Hepatocyte (in vitro differentiated cells): ENCODE measurements around the gene ZNF43. TPM values are rescaled to one million over a fixed set of nuclear protein-coding genes. Genes with fewer than 3 reads are reported as not detected.

Source experiments
- DNase-seq: peaks from one replicate; pipeline ENCODE4 v3.0.0-alpha.2; 2016; ENCODE audit warnings: low spot score
- H2AFZ ChIP-seq: fragments of 200-600 bp; sonication (generic); 2 replicates; pipeline ENCODE4 v1.6.0; 2016; ENCODE audit warnings: antibody characterized with exemption, mild to moderate bottlenecking
- H3K27ac ChIP-seq: fragments of 200-600 bp; sonication (generic); 2 replicates; pipeline ENCODE4 v1.5.1; 2016; ENCODE audit warnings: mild to moderate bottlenecking
- H3K27me3 ChIP-seq: fragments of 200-600 bp; sonication (generic); 2 replicates; pipeline ENCODE4 v1.6.1; 2016
- H3K36me3 ChIP-seq: fragments of 200-600 bp; sonication (generic); replicated peaks from 2 replicates; pipeline ENCODE4 v1.5.1; 2016; ENCODE audit warnings: low read depth; ENCODE audit not compliant: insufficient read depth
- H3K4me1 ChIP-seq: fragments of 200-600 bp; sonication (generic); 2 replicates; pipeline ENCODE4 v1.5.1; 2016; ENCODE audit warnings: mild to moderate bottlenecking, moderate library complexity; ENCODE audit not compliant: insufficient read depth
- H3K4me2 ChIP-seq: fragments of 200-600 bp; sonication (generic); 2 replicates; pipeline ENCODE4 v1.6.0; 2016
- H3K4me3 ChIP-seq: fragments of 200-600 bp; sonication (generic); 2 replicates; pipeline ENCODE4 v1.5.1; 2016; ENCODE audit warnings: mild to moderate bottlenecking
- H3K79me2 ChIP-seq: fragments of 200-600 bp; sonication (generic); 2 replicates; pipeline ENCODE4 v1.6.0; 2017; ENCODE audit warnings: mild to moderate bottlenecking
- H3K9me2 ChIP-seq: fragments of 200-600 bp; sonication (generic); replicated peaks from 2 replicates; pipeline ENCODE4 v1.6.0; 2017; ENCODE audit warnings: mild to moderate bottlenecking; ENCODE audit not compliant: insufficient read depth
- H3K9me3 ChIP-seq: fragments of 200-600 bp; sonication (generic); 2 replicates; pipeline ENCODE4 v1.5.1; 2016; ENCODE audit warnings: low read depth, mild to moderate bottlenecking
- H4K20me1 ChIP-seq: fragments of 200-600 bp; sonication (generic); 2 replicates; pipeline ENCODE4 v1.6.0; 2016; ENCODE audit warnings: mild to moderate bottlenecking; ENCODE audit not compliant: insufficient read depth, poor library complexity, severe bottlenecking
- EZH2 ChIP-seq: fragments of 200-600 bp; sonication (generic); IDR thresholded peaks from 2 replicates; pipeline ENCODE4 v1.6.1; 2016; ENCODE audit warnings: antibody characterized with exemption, mild to moderate bottlenecking, borderline replicate concordance
- EZH2phosphoT487 ChIP-seq: fragments of 200-600 bp; sonication (generic); IDR thresholded peaks from one replicate; pipeline ENCODE4 v1.6.1; 2018; ENCODE audit warnings: antibody characterized with exemption, mild to moderate bottlenecking, low read depth, moderate library complexity; ENCODE audit not compliant: unreplicated experiment, severe bottlenecking
- WGBS: methylation state at CpG from one replicate; pipeline ENCODE4 v1.1.6; 2016; ENCODE audit warnings: low lambda C conversion rate; ENCODE audit errors: missing lambda C conversion rate; 5-methylcytosine and 5-hydroxymethylcytosine counted together
- polyA plus RNA-seq: library from polyadenylated mRNA; unstranded; fragments of >200 nt; fragmentation: Nextera tagmentation; extraction: Ambion mirVana; gene quantifications from 2 replicates; pipeline ENCODE4 v1.2.1, GENCODE V29; 2016
- total RNA-seq: library from RNA; depleted of rRNA; stranded (reverse); fragments of >200 nt; gene quantifications from 2 replicates; pipeline ENCODE4 v1.2.3, GENCODE V29; 2014
- TF ChIP-seq, protein P1 (sequence below): fragments of 200-600 bp; sonication (generic); IDR thresholded peaks from 2 replicates; pipeline ENCODE4 v1.5.1; 2016; ENCODE audit warnings: antibody characterized with exemption, mild to moderate bottlenecking; ENCODE audit not compliant: poor library complexity

ZNF43 gene
- total and polyA plus RNA-seq, 2 experiments from 2014 or later = 7.9 to 18.1 TPM

DNA sequence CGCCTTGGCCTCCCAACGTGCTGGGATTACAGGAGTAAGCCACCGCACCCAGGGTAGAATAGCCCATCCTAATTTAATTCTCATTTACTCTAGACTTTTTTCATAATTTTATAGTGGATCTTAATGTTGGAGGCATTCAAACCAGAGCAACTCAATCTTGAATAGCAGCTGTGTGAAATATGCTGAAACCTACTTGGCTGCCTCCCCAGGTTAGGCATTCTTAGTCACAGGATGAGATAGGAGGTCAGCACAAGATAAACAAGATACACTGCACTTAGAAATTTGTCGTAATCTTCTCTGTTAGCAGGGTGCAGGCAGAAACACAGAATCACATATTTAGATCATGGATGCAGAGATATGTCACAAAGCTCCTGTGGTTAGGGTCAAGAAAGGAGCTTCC is 2.7 kb upstream of the ZNF43 start:
- H4K20me1 ChIP-seq = no peaks in the 10 kb centered on the region
- H3K27ac ChIP-seq = no peak overlapping the region
- TF ChIP-seq, protein P1, sequence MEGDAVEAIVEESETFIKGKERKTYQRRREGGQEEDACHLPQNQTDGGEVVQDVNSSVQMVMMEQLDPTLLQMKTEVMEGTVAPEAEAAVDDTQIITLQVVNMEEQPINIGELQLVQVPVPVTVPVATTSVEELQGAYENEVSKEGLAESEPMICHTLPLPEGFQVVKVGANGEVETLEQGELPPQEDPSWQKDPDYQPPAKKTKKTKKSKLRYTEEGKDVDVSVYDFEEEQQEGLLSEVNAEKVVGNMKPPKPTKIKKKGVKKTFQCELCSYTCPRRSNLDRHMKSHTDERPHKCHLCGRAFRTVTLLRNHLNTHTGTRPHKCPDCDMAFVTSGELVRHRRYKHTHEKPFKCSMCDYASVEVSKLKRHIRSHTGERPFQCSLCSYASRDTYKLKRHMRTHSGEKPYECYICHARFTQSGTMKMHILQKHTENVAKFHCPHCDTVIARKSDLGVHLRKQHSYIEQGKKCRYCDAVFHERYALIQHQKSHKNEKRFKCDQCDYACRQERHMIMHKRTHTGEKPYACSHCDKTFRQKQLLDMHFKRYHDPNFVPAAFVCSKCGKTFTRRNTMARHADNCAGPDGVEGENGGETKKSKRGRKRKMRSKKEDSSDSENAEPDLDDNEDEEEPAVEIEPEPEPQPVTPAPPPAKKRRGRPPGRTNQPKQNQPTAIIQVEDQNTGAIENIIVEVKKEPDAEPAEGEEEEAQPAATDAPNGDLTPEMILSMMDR = no peak
- no peak for TF ChIP-seq EZH2phosphoT487
- no peak for TF ChIP-seq EZH2
- no peak overlapping the region for H3K4me2 ChIP-seq
- H2AFZ ChIP-seq = no peak overlapping the region
- no peaks in the 10 kb centered on the region for H3K27me3 ChIP-seq
- H3K4me1 ChIP-seq = peaks cover 5% of the 10 kb centered on the region
- H3K9me3 ChIP-seq = no peaks in the 10 kb centered on the region
- no peaks in the 10 kb centered on the region for H3K9me2 ChIP-seq
- 97% methylated on average over 4 of the region's 4 CpGs for WGBS
- H3K36me3 ChIP-seq = no peaks in the 10 kb centered on the region
- DNase-seq = no peak
- no peak overlapping the region for H3K4me3 ChIP-seq
- peaks cover 18% of the 10 kb centered on the region for H3K79me2 ChIP-seq

GRCh38 chr19:21835429-21835809 is 563 bp downstream of the ZNF43 start:
- peak overlapping the region; percentile 79 for H2AFZ ChIP-seq
- TF ChIP-seq EZH2phosphoT487 (no peak), EZH2 (no peak)
- TF ChIP-seq, protein P1 = no peak
- no peaks in the 10 kb centered on the region for H3K36me3 ChIP-seq
- H3K27me3 ChIP-seq = no peaks in the 10 kb centered on the region
- H3K9me3 ChIP-seq = peaks cover 14% of the 10 kb centered on the region
- peak overlapping the region; percentile 77 for H3K4me3 ChIP-seq
- WGBS = 11% methylated on average over 23 of the region's 23 CpGs
- H3K27ac ChIP-seq = peak overlapping the region; percentile 96
- no peak for DNase-seq
- H4K20me1 ChIP-seq = no peaks in the 10 kb centered on the region
- peaks cover 50% of the 10 kb centered on the region for H3K79me2 ChIP-seq
- H3K4me1 ChIP-seq = peaks cover 5% of the 10 kb centered on the region
- no peaks in the 10 kb centered on the region for H3K9me2 ChIP-seq
- peak overlapping the region; percentile 86 for H3K4me2 ChIP-seq

GRCh38 chr19:21833733-21834132 is 2.2 kb downstream of the ZNF43 start:
- no peak for DNase-seq
- Histone ChIP-seq H3K9me2 (no peaks in the 10 kb centered on the region), H4K20me1 (no peaks in the 10 kb centered on the region), H3K4me2 (no peak overlapping the region), H3K36me3 (no peaks in the 10 kb centered on the region), H3K27me3 (no peaks in the 10 kb centered on the region), H3K27ac (no peak overlapping the region), H2AFZ (no peak overlapping the region), H3K4me1 (peaks cover 5% of the 10 kb centered on the region), H3K9me3 (peaks cover 14% of the 10 kb centered on the region), H3K79me2 (peaks cover 66% of the 10 kb centered on the region), H3K4me3 (no peak overlapping the region)
- TF ChIP-seq EZH2phosphoT487 (no peak), EZH2 (no peak)
- TF ChIP-seq, protein P1 = no peak
- 98% methylated on average over 10 of the region's 10 CpGs for WGBS

- Histone ChIP-seq H3K4me2 (no peak overlapping the region), H3K9me3 (peaks cover 57% of the 10 kb centered on the region), H3K27ac (no peak overlapping the region), H4K20me1 (no peaks in the 10 kb centered on the region), H3K36me3 (peaks cover 11% of the 10 kb centered on the region), H3K4me1 (no peaks in the 10 kb centered on the region), H3K9me2 (no peaks in the 10 kb centered on the region), H3K4me3 (no peak overlapping the region), H3K79me2 (peaks cover 73% of the 10 kb centered on the region), H2AFZ (no peak overlapping the region), H3K27me3 (no peaks in the 10 kb centered on the region)
- no peak for DNase-seq
- TF ChIP-seq, protein P1 = no peak
- no peak for TF ChIP-seq EZH2
- TF ChIP-seq EZH2phosphoT487 = no peak
- 73% methylated on average over 1 of the region's 1 CpG for whole genome bisulfite sequencing
These were observed 11.3 kb downstream of the ZNF43 start for GRCh38 chr19:21824679-21825078.
